CD4-positive, alpha-beta T cell (primary cell): ENCODE measurements around the gene SYCP2. TPM values are rescaled to one million over a fixed set of nuclear protein-coding genes. Genes with fewer than 3 reads are reported as not detected.

Experiments used
- ATAC-seq: fragments of 200-7000 bp; cut with Tn5 transposase; one replicate; pipeline ENCODE4 v1.10.0; 2022; ENCODE audit warnings: mild to moderate bottlenecking; ENCODE audit not compliant: poor library complexity
- CTCF ChIA-PET: fragments of 350-600 bp; sonication (Branson Sonifier 250); formaldehyde crosslinking; loops from one replicate; lab custom pipeline; 2021; ENCODE audit warnings: antibody characterized with exemption, inconsistent platforms; lab: Charles Lee
- POLR2A ChIA-PET: fragments of 350-600 bp; sonication (Branson Sonifier 250); formaldehyde crosslinking; loops from one replicate; lab custom pipeline; 2021; ENCODE audit warnings: antibody characterized with exemption, inconsistent platforms; lab: Charles Lee
- DNase-seq, 14 experiments: peaks; one replicate each; pipeline ENCODE4 v3.0.0-alpha.2; 2013 to 2020; ENCODE audit warnings: mixed read lengths in 2 of 14
- H3K27ac ChIP-seq, 2 donors: one replicate each; pipeline versions ENCODE4 v1.5.1 to v1.7.0; 2013; ENCODE audit warnings: low read length in 2 of 2, low read depth in 1 of 2, mild to moderate bottlenecking in 1 of 2
- H3K27me3 ChIP-seq, 2 experiments: 1 replicate in 1 of 2; 2 replicates in 1 of 2; pipeline versions ENCODE4 v1.6.1 to v1.7.0; 2013; ENCODE audit warnings: low read length in 2 of 2, control low read depth in 1 of 2, mild to moderate bottlenecking in 1 of 2, moderate library complexity in 1 of 2; ENCODE audit not compliant: insufficient read depth in 2 of 2, control insufficient read depth in 1 of 2
- H3K36me3 ChIP-seq: one replicate; pipeline ENCODE4 v1.6.1; 2013; ENCODE audit warnings: low read length, control low read depth; ENCODE audit not compliant: insufficient read depth
- H3K4me1 ChIP-seq: one replicate; pipeline ENCODE4 v1.6.1; 2013; ENCODE audit warnings: low read length, control low read depth; ENCODE audit not compliant: insufficient read depth
- H3K4me3 ChIP-seq: one replicate; pipeline ENCODE4 v1.5.1; 2013; ENCODE audit warnings: mild to moderate bottlenecking, low read length, moderate library complexity
- H3K9me3 ChIP-seq, 2 experiments: 1 replicate in 1 of 2; 2 replicates in 1 of 2; pipeline versions ENCODE4 v1.6.1 to v1.7.0; 2013; ENCODE audit warnings: low read length in 2 of 2, mild to moderate bottlenecking in 2 of 2, control low read depth in 1 of 2, moderate library complexity in 1 of 2; ENCODE audit not compliant: control insufficient read depth in 1 of 2, insufficient read depth in 1 of 2
- H3K27ac Mint-ChIP-seq: one replicate; pipeline ENCODE4 v1.8.0; 2020; ENCODE audit warnings: mixed read lengths
- H3K27me3 Mint-ChIP-seq: one replicate; pipeline ENCODE4 v1.8.0; 2021; ENCODE audit warnings: mixed read lengths
- H3K36me3 Mint-ChIP-seq: one replicate; pipeline ENCODE4 v1.8.0; 2021; ENCODE audit warnings: low read depth, mixed read lengths
- H3K4me1 Mint-ChIP-seq: one replicate; pipeline ENCODE4 v1.8.0; 2021; ENCODE audit warnings: low read depth, mixed read lengths
- H3K4me3 Mint-ChIP-seq: one replicate; pipeline ENCODE4 v1.8.0; 2020; ENCODE audit warnings: mild to moderate bottlenecking, mixed read lengths
- H3K9me3 Mint-ChIP-seq: one replicate; pipeline ENCODE4 v1.8.0; 2020; ENCODE audit warnings: mixed read lengths
- intact Hi-C, 2 experiments: fragments of 100-400 bp; cut with DNase I in 1 of 2; cut with micrococcal nuclease in 1 of 2; formaldehyde crosslinking; loops; one replicate each; pipeline versions ENCODE4 v1.15.1 to v1.9.0; 2023 to 2025; cut with DNase I, micrococcal nuclease
- total RNA-seq, 174 experiments: library from RNA in 2 of 174; stranded (reverse) in 2 of 174; gene quantifications; one replicate each; pipeline ENCODE4 v1.2.3 and lab custom pipeline; 2021 to 2026
- TF ChIP-seq, protein P1 (sequence below): fragments of 200-600 bp; IDR thresholded peaks from one replicate; pipeline ENCODE4 v1.8.0; 2022; ENCODE audit warnings: antibody characterized with exemption, mild to moderate bottlenecking

The SYCP2 gene
- total RNA-seq, 2 experiments from 2014 or later = 4.4 to 4.6 TPM

DNA sequence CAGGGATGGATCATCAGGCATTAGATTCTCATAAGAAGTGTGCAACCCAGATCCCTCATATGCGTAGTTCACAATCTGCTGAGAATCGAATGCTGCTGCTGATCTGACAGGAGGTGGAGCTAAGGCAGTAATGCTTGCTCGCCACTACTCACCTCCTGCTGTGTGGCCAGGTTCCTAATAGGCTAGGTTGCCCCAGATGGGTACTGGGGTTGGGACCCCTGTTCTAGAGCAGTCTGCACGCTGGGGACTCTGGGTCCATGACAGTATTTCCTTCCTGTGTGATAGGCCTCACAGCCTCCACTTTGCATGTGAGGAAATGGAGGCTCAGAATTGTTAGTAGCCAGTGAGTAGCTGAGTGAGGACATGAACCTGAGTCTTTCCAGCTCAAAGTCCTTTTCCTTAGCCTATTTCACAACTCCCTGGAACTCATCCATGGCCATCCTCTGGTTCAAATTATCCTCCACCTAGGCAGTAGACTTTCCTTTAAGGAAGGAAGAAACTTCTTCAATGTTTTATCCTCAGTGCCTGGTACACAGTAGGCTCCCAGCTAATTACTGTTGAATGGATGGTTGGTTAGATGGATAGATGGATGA is 117.2 kb downstream of the SYCP2 start:
- H3K9me3 Mint-ChIP-seq = no peaks in the 10 kb centered on the region
- TF ChIP-seq, protein P1, sequence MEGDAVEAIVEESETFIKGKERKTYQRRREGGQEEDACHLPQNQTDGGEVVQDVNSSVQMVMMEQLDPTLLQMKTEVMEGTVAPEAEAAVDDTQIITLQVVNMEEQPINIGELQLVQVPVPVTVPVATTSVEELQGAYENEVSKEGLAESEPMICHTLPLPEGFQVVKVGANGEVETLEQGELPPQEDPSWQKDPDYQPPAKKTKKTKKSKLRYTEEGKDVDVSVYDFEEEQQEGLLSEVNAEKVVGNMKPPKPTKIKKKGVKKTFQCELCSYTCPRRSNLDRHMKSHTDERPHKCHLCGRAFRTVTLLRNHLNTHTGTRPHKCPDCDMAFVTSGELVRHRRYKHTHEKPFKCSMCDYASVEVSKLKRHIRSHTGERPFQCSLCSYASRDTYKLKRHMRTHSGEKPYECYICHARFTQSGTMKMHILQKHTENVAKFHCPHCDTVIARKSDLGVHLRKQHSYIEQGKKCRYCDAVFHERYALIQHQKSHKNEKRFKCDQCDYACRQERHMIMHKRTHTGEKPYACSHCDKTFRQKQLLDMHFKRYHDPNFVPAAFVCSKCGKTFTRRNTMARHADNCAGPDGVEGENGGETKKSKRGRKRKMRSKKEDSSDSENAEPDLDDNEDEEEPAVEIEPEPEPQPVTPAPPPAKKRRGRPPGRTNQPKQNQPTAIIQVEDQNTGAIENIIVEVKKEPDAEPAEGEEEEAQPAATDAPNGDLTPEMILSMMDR = no peak
- CTCF ChIA-PET = no interaction called here
- no peak overlapping the region for H3K4me3 Mint-ChIP-seq
- Histone ChIP-seq H3K27me3 (peaks cover 0 to 6% of the 10 kb centered on the region in 2 experiments), H3K36me3 (no peaks in the 10 kb centered on the region), H3K27ac (no peak overlapping the region), H3K4me3 (no peak overlapping the region), H3K4me1 (no peaks in the 10 kb centered on the region), H3K9me3 (peaks cover 0 to 4% of the 10 kb centered on the region in 2 experiments)
- intact Hi-C loops = no loop called here
- H3K27ac Mint-ChIP-seq = no peak overlapping the region
- H3K36me3 Mint-ChIP-seq = no peaks in the 10 kb centered on the region
- DNase-seq (no peak), ATAC-seq (no peak)
- H3K27me3 Mint-ChIP-seq = no peaks in the 10 kb centered on the region
- no peaks in the 10 kb centered on the region for H3K4me1 Mint-ChIP-seq
- POLR2A ChIA-PET = no interaction called here

DNA sequence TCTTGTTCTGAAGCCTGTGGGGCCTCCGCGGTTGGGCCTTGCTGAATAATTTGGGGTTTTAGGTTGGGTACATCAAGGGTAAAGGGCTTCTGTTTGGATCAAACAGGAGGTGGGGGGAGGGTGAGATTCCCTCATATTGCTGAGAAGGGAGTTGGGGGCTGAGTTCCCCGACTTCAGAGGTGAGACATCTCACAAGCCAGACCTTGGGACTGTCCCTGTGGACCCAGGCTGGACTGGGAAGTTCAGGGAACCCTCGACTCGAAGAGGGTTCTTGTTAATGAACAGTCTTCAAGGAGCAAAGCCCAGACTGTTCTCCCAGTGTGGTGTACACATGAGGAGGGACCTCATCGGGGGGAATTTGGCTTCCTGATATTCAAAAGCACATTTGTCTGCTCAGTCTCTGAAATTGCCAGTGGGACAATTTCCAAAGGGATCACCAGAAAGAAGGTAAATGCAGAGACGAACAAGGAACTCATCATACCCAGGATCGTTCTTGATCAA is 118.5 kb downstream of the SYCP2 start:
- TF ChIP-seq, protein P1 = no peak
- H3K27ac Mint-ChIP-seq = no peak overlapping the region
- no peaks in the 10 kb centered on the region for H3K4me1 Mint-ChIP-seq
- H3K27me3 ChIP-seq = peaks cover 0 to 6% of the 10 kb centered on the region in 2 experiments
- H3K27me3 Mint-ChIP-seq = no peaks in the 10 kb centered on the region
- H3K4me3 Mint-ChIP-seq = no peak overlapping the region
- intact Hi-C loops = no loop called here
- CTCF ChIA-PET = no interaction called here
- H3K27ac ChIP-seq = no peak overlapping the region
- peaks cover 0 to 4% of the 10 kb centered on the region in 2 experiments for H3K9me3 ChIP-seq
- POLR2A ChIA-PET = no interaction called here
- H3K4me3 ChIP-seq = no peak overlapping the region
- ATAC-seq (no peak), DNase-seq (no peak)
- H3K4me1 ChIP-seq = no peaks in the 10 kb centered on the region
- no peaks in the 10 kb centered on the region for H3K36me3 Mint-ChIP-seq
- no peaks in the 10 kb centered on the region for H3K36me3 ChIP-seq
- no peaks in the 10 kb centered on the region for H3K9me3 Mint-ChIP-seq

DNA sequence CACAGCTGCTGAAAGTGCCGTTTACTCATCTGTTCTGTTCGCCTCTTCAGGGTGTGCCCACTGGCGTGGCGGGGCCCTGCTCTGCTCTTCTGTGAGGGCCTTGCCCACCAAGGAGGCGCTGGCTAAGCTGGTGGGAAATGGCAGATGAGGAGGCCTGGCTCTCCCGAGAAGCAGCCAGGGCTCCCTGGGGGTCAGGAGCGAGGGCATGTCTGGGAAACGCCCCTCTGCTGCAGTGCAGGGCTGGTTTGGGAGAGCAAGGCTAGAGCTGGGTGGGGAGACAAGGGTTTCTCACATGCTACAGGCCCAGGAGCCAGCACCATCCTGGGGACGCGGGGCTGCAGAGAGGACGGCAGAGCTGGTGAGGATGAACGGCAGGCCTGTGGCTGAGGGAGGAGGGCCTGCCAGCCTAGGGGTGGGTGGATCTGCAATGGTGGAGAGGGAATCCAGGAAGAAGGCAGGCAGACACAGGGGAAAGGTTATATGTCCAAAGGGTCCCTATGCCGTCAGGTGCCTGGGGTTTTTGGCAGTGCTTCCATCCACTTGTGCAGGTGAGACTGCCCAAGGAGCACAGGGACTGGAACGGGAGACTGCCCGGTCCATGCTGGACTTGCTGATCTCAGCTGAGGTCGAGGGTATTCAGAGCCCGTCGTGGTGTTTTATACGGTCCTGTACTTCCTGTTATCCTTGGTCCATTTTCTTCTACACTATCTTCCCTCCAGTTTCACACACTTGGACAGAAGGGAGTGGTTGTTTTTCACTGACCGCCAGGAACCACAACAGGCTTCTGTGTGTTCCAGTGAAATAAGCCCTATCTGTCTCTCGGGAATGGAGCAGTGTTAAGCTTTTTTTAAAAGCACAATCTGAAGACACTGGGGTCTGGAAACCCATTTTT is 119.2 kb downstream of the SYCP2 start:
- H3K4me3 ChIP-seq = no peak overlapping the region
- Mint-ChIP-seq H3K27ac (no peak overlapping the region), H3K4me1 (no peaks in the 10 kb centered on the region), H3K27me3 (no peaks in the 10 kb centered on the region), H3K36me3 (no peaks in the 10 kb centered on the region), H3K4me3 (no peak overlapping the region), H3K9me3 (no peaks in the 10 kb centered on the region)
- H3K27me3 ChIP-seq = peaks cover 0 to 2% of the 10 kb centered on the region in 2 experiments
- no peak for DNase-seq
- TF ChIP-seq, protein P1 = no peak
- no peak for ATAC-seq
- H3K27ac ChIP-seq = no peak overlapping the region
- H3K36me3 ChIP-seq = no peaks in the 10 kb centered on the region
- no peaks in the 10 kb centered on the region for H3K4me1 ChIP-seq
- no peaks in the 10 kb centered on the region for H3K9me3 ChIP-seq
- ChIA-PET CTCF (no interaction called here), POLR2A (no interaction called here)
- intact Hi-C loops = no loop called here

Other genes starting within 250 kb of the SYCP2 start
- gene PPP1R3D, start 6.7 kb upstream of the SYCP2 start, total RNA-seq = 1 to 10 TPM; 5.1 to 5.4 TPM
- gene FAM217B, start 6.8 kb upstream of the SYCP2 start, total RNA-seq = 10 to 100 TPM; 23.1 to 23.7 TPM
- 1 to 10 TPM in 1 of 2 experiments, under 1 TPM in 1; 0.75 to 1.1 TPM for gene CDH26, start 24.8 kb upstream of the SYCP2 start, total RNA-seq